H9 (cell line): ENCODE data around the gene LPCAT1. TPM values are rescaled to one million over a fixed set of nuclear protein-coding genes. Genes with fewer than 3 reads are reported as not detected.

Experiments used
- DNase-seq: peaks from one replicate; pipeline ENCODE4 v3.0.0-alpha.2; 2017
- H2AFZ ChIP-seq: one replicate; pipeline ENCODE4 v1.6.1; 2013; ENCODE audit warnings: mild to moderate bottlenecking, low read length, control low read depth, moderate library complexity
- H2AK5ac ChIP-seq: 2 replicates; pipeline ENCODE4 v1.6.1; 2013; ENCODE audit warnings: low read length, control low read depth, mixed read lengths; ENCODE audit not compliant: insufficient read length
- H2BK120ac ChIP-seq: one replicate; pipeline ENCODE4 v1.6.1; 2013; ENCODE audit warnings: low read depth, mild to moderate bottlenecking, low read length, control low read depth, inconsistent platforms; ENCODE audit not compliant: poor library complexity, severe bottlenecking
- H2BK12ac ChIP-seq: 2 replicates; pipeline ENCODE4 v1.6.1; 2013; ENCODE audit warnings: low read length, control low read depth, mixed read lengths, low read depth; ENCODE audit not compliant: insufficient read length
- H2BK15ac ChIP-seq: 2 replicates; pipeline ENCODE4 v1.6.1; 2013; ENCODE audit warnings: low read depth, low read length, control low read depth
- H2BK20ac ChIP-seq: one replicate; pipeline ENCODE4 v1.6.1; 2013; ENCODE audit warnings: low read depth, mild to moderate bottlenecking, low read length, control low read depth, inconsistent platforms; ENCODE audit not compliant: poor library complexity, severe bottlenecking
- H2BK5ac ChIP-seq: 2 replicates; pipeline ENCODE4 v1.6.1; 2013; ENCODE audit warnings: low read length, control low read depth, mixed read lengths; ENCODE audit not compliant: insufficient read length
- H3K14ac ChIP-seq: 2 replicates; pipeline ENCODE4 v1.6.1; 2013; ENCODE audit warnings: low read length, control low read depth; ENCODE audit not compliant: insufficient read depth
- H3K18ac ChIP-seq: 2 replicates; pipeline ENCODE4 v1.6.1; 2013; ENCODE audit warnings: low read depth, mild to moderate bottlenecking, mixed read lengths, low read length, control low read depth; ENCODE audit not compliant: insufficient read length
- H3K23ac ChIP-seq: 2 replicates; pipeline ENCODE4 v1.6.1; 2013; ENCODE audit warnings: low read length, control low read depth, mixed read lengths, low read depth; ENCODE audit not compliant: insufficient read length
- H3K23me2 ChIP-seq: 2 replicates; pipeline ENCODE4 v1.6.1; 2013; ENCODE audit warnings: low read depth, mild to moderate bottlenecking, mixed read lengths, low read length, control low read depth; ENCODE audit not compliant: insufficient read length, poor library complexity, severe bottlenecking
- H3K27ac ChIP-seq: 2 replicates; pipeline ENCODE4 v1.5.1; 2013; ENCODE audit warnings: low read length, control low read depth, mixed read lengths, low read depth; ENCODE audit not compliant: insufficient read length
- H3K27me3 ChIP-seq: 2 replicates; pipeline ENCODE4 v1.6.1; 2013; ENCODE audit warnings: low read length, control low read depth, inconsistent platforms; ENCODE audit not compliant: insufficient read depth
- H3K4ac ChIP-seq: 2 replicates; pipeline ENCODE4 v1.6.1; 2013; ENCODE audit warnings: low read depth, mild to moderate bottlenecking, control low read depth, inconsistent platforms, low read length, moderate library complexity
- H3K4me1 ChIP-seq: 2 replicates; pipeline ENCODE4 v1.6.1; 2013; ENCODE audit warnings: low read length, control low read depth, inconsistent platforms; ENCODE audit not compliant: insufficient read depth
- H3K4me2 ChIP-seq: 2 replicates; pipeline ENCODE4 v1.6.1; 2013; ENCODE audit warnings: low read length, control low read depth, mixed read lengths; ENCODE audit not compliant: insufficient read length, insufficient read depth
- H3K56ac ChIP-seq: 2 replicates; pipeline ENCODE4 v1.6.1; 2013; ENCODE audit warnings: low read depth, mild to moderate bottlenecking, mixed read lengths, low read length, control low read depth; ENCODE audit not compliant: insufficient read length
- H3K79me1 ChIP-seq: 2 replicates; pipeline ENCODE4 v1.6.1; 2013; ENCODE audit warnings: low read depth, mild to moderate bottlenecking, moderate library complexity, low read length, control low read depth, inconsistent platforms; ENCODE audit not compliant: insufficient read depth, poor library complexity, severe bottlenecking
- H3K79me2 ChIP-seq: 2 replicates; pipeline ENCODE4 v1.6.1; 2013; ENCODE audit warnings: low read length, control low read depth, inconsistent platforms; ENCODE audit not compliant: insufficient read depth
- H3K9ac ChIP-seq: 2 replicates; pipeline ENCODE4 v1.6.1; 2013; ENCODE audit warnings: low read length, control low read depth, mixed read lengths; ENCODE audit not compliant: insufficient read length; ENCODE audit errors: extremely low read depth
- H3K9me3 ChIP-seq: one replicate; pipeline ENCODE4 v1.6.1; 2013; ENCODE audit warnings: low read depth, low read length, inconsistent platforms; ENCODE audit not compliant: control insufficient read depth
- H3T11ph ChIP-seq: one replicate; pipeline ENCODE4 v1.6.1; 2013; ENCODE audit warnings: mild to moderate bottlenecking, low read length, control low read depth, inconsistent platforms
- H4K20me1 ChIP-seq: one replicate; pipeline ENCODE4 v1.6.1; 2013; ENCODE audit not compliant: control insufficient read depth, insufficient read length, insufficient read depth
- H4K5ac ChIP-seq: 2 replicates; pipeline ENCODE4 v1.6.1; 2013; ENCODE audit warnings: low read depth, mild to moderate bottlenecking, mixed read lengths, low read length, control low read depth; ENCODE audit not compliant: insufficient read length
- H4K8ac ChIP-seq: replicated peaks from 2 replicates; pipeline ENCODE4 v1.6.1; 2013; ENCODE audit warnings: low read length, control low read depth, mixed read lengths, low read depth; ENCODE audit not compliant: insufficient read length
- H4K91ac ChIP-seq: 2 replicates; pipeline ENCODE4 v1.6.1; 2013; ENCODE audit warnings: low read depth, mild to moderate bottlenecking, moderate library complexity, mixed read lengths, low read length, control low read depth; ENCODE audit not compliant: insufficient read length
- H3K27ac Mint-ChIP-seq, 3 experiments: 2 replicates in 2 of 3; 3 replicates in 1 of 3; pipeline ENCODE4 v1.8.0; 2020 to 2021; ENCODE audit warnings: mixed read lengths in 3 of 3, mild to moderate bottlenecking in 1 of 3, moderate library complexity in 1 of 3
- H3K27me3 Mint-ChIP-seq: 2 replicates; pipeline ENCODE4 v1.8.0; 2021; ENCODE audit warnings: low read depth, mild to moderate bottlenecking, moderate library complexity, mixed read lengths
- H3K36me3 Mint-ChIP-seq, 3 experiments: 2 replicates in 2 of 3; 3 replicates in 1 of 3; pipeline ENCODE4 v1.8.0; 2020 to 2021; ENCODE audit warnings: low read depth in 3 of 3, mixed read lengths in 3 of 3; ENCODE audit not compliant: insufficient read depth in 1 of 3
- H3K4me1 Mint-ChIP-seq, 2 experiments: 2 replicates each; pipeline ENCODE4 v1.8.0; 2020; ENCODE audit warnings: mixed read lengths in 2 of 2
- H3K4me3 Mint-ChIP-seq, 2 experiments: 2 replicates in 1 of 2; 3 replicates in 1 of 2; pipeline ENCODE4 v1.8.0; 2020 to 2021; ENCODE audit warnings: mild to moderate bottlenecking in 2 of 2, mixed read lengths in 2 of 2, moderate library complexity in 1 of 2
- H3K9me3 Mint-ChIP-seq, 2 experiments: 2 replicates in 1 of 2; 3 replicates in 1 of 2; pipeline ENCODE4 v1.8.0; 2020; ENCODE audit warnings: mild to moderate bottlenecking in 2 of 2, mixed read lengths in 2 of 2, moderate library complexity in 1 of 2
- CTCF ChIP-seq: fragments of 200-600 bp; sonication (generic); conservative IDR thresholded peaks from 3 replicates; pipeline ENCODE4 v1.8.0; 2021; ENCODE audit warnings: antibody characterized with exemption, mild to moderate bottlenecking
- WGBS: extraction: QIAGEN DNeasy Blood & Tissue Kit; methylation state at CpG from one replicate; pipeline ENCODE4 v1.1.7; 2013; ENCODE audit warnings: missing lambda C conversion rate, low lambda C conversion rate, mixed read lengths; ENCODE audit not compliant: insufficient read length; ENCODE audit errors: extremely low coverage; 5-methylcytosine and 5-hydroxymethylcytosine counted together
- total RNA-seq: library from RNA; stranded (reverse); gene quantifications from 2 replicates; pipeline ENCODE4 v1.2.1, GENCODE V29; 2021

The LPCAT1 gene
- total RNA-seq, 1 experiment from 2014 or later, result 231 TPM

- no peaks in the 10 kb centered on the region for H3K23me2 ChIP-seq
- H3T11ph ChIP-seq, result no peak overlapping the region
- no peak overlapping the region for H2BK12ac ChIP-seq
- no peak overlapping the region for H3K4ac ChIP-seq
- no peaks in the 10 kb centered on the region for H3K27me3 Mint-ChIP-seq
- no CpG with 5 or more reads among the region's 24 CpGs for WGBS
- H2AK5ac ChIP-seq, result no peak overlapping the region
- H3K27ac Mint-ChIP-seq, result peak overlapping the region; percentile 38 to 81 (median 78); a peak in 5 of 7 replicates
- H2BK20ac ChIP-seq, result no peak overlapping the region
- no peak overlapping the region for H3K23ac ChIP-seq
- no peaks in the 10 kb centered on the region for H3K9me3 ChIP-seq
- peaks cover 52 to 55% of the 10 kb centered on the region in 2 experiments for H3K4me1 Mint-ChIP-seq
- H4K5ac ChIP-seq, result no peak overlapping the region
- H3K9me3 Mint-ChIP-seq, result no peaks in the 10 kb centered on the region
- no peak overlapping the region for H3K18ac ChIP-seq
- no peak overlapping the region for H3K27ac ChIP-seq
- H3K14ac ChIP-seq, result no peak overlapping the region
- H4K8ac ChIP-seq, result no peak overlapping the region
- H4K91ac ChIP-seq, result no peak overlapping the region
- peaks cover 2% of the 10 kb centered on the region for H4K20me1 ChIP-seq
- H3K79me2 ChIP-seq, result peaks cover 54% of the 10 kb centered on the region; the same call in 1 of the 2 replicates
- no peak for DNase-seq
- H3K79me1 ChIP-seq, result peaks cover 12% of the 10 kb centered on the region
- H2BK5ac ChIP-seq, result no peak overlapping the region
- no peak overlapping the region for H2BK120ac ChIP-seq
- no peak overlapping the region for H3K4me3 Mint-ChIP-seq
- H3K4me2 ChIP-seq, result no peak overlapping the region
- H3K56ac ChIP-seq, result no peak overlapping the region
- TF ChIP-seq CTCF, result no peak
- no peaks in the 10 kb centered on the region for H3K27me3 ChIP-seq
- H2AFZ ChIP-seq, result no peak overlapping the region
- H3K4me1 ChIP-seq, result peaks cover 5% of the 10 kb centered on the region; the same call in 1 of the 2 replicates
- no peak overlapping the region for H2BK15ac ChIP-seq
- no peak overlapping the region for H3K9ac ChIP-seq
- peaks cover 11 to 42% (median 33%) of the 10 kb centered on the region in 3 experiments; a peak in 6 of 7 replicates for H3K36me3 Mint-ChIP-seq
Observed at GRCh38 chr5:1503241-1504068, 20.3 kb downstream of the LPCAT1 start.
